Activated B cell treated with CpG ODN at 0.5 μM for 24 hours (primary cell): ENCODE data around the gene P2RX2. TPM values are rescaled to one million over a fixed set of nuclear protein-coding genes. Genes with fewer than 3 reads are reported as not detected.

ENCODE experiments used
- ATAC-seq: fragments of 200-7000 bp; cut with Tn5 transposase; one replicate; pipeline ENCODE4 v1.10.0; 2021; ENCODE audit warnings: low read depth, mild to moderate bottlenecking, moderate library complexity
- CTCF ChIA-PET: fragments of 350-600 bp; sonication (Branson Sonifier 250); formaldehyde crosslinking; loops from one replicate; lab custom pipeline; 2021; ENCODE audit warnings: antibody characterized with exemption; lab: Charles Lee
- POLR2A ChIA-PET: fragments of 350-600 bp; sonication (Branson Sonifier 250); formaldehyde crosslinking; loops from one replicate; lab custom pipeline; 2021; ENCODE audit warnings: antibody characterized with exemption; lab: Charles Lee
- DNase-seq: peaks from one replicate; pipeline ENCODE4 v3.0.0; 2022
- H3K27ac Mint-ChIP-seq: one replicate; pipeline ENCODE4 v1.8.0; 2020; ENCODE audit warnings: mixed read lengths
- H3K27me3 Mint-ChIP-seq: one replicate; pipeline ENCODE4 v1.8.0; 2021; ENCODE audit warnings: mixed read lengths
- H3K36me3 Mint-ChIP-seq: one replicate; pipeline ENCODE4 v1.8.0; 2021; ENCODE audit warnings: low read depth, mixed read lengths
- H3K4me1 Mint-ChIP-seq: one replicate; pipeline ENCODE4 v1.8.0; 2021; ENCODE audit warnings: mixed read lengths
- H3K4me3 Mint-ChIP-seq: one replicate; pipeline ENCODE4 v1.8.0; 2020; ENCODE audit warnings: mild to moderate bottlenecking, mixed read lengths
- H3K9me3 Mint-ChIP-seq: one replicate; pipeline ENCODE4 v1.8.0; 2020; ENCODE audit warnings: mixed read lengths
- intact Hi-C: fragments of 100-400 bp; cut with micrococcal nuclease; formaldehyde crosslinking; loops from one replicate; pipeline ENCODE4 v1.15.1; 2024
- total RNA-seq: library from RNA; stranded (reverse); gene quantifications from 2 replicates; pipeline ENCODE4 v1.2.3, GENCODE V29; 2022
- TF ChIP-seq, protein P1 (sequence below): fragments of 200-600 bp; IDR thresholded peaks from one replicate; pipeline ENCODE4 v1.8.0; 2022; ENCODE audit warnings: antibody characterized with exemption, mild to moderate bottlenecking

P2RX2 gene
- total RNA-seq, 1 donor from 2014 or later, result not detected

- no peaks in the 10 kb centered on the region for H3K4me1 Mint-ChIP-seq
- ATAC-seq (no peak), DNase-seq (no peak)
- ChIA-PET CTCF (no interaction called here), POLR2A (no interaction called here)
- no peaks in the 10 kb centered on the region for H3K9me3 Mint-ChIP-seq
- intact Hi-C loops, result no loop called here
- no peak overlapping the region for H3K4me3 Mint-ChIP-seq
- H3K27me3 Mint-ChIP-seq, result no peaks in the 10 kb centered on the region
- no peak overlapping the region for H3K27ac Mint-ChIP-seq
- H3K36me3 Mint-ChIP-seq, result peaks cover 9% of the 10 kb centered on the region
- TF ChIP-seq, protein P1, sequence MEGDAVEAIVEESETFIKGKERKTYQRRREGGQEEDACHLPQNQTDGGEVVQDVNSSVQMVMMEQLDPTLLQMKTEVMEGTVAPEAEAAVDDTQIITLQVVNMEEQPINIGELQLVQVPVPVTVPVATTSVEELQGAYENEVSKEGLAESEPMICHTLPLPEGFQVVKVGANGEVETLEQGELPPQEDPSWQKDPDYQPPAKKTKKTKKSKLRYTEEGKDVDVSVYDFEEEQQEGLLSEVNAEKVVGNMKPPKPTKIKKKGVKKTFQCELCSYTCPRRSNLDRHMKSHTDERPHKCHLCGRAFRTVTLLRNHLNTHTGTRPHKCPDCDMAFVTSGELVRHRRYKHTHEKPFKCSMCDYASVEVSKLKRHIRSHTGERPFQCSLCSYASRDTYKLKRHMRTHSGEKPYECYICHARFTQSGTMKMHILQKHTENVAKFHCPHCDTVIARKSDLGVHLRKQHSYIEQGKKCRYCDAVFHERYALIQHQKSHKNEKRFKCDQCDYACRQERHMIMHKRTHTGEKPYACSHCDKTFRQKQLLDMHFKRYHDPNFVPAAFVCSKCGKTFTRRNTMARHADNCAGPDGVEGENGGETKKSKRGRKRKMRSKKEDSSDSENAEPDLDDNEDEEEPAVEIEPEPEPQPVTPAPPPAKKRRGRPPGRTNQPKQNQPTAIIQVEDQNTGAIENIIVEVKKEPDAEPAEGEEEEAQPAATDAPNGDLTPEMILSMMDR, result no peak
These were observed 30.8 kb upstream of the P2RX2 start for GRCh38 chr12:132587781-132588180.

DNA sequence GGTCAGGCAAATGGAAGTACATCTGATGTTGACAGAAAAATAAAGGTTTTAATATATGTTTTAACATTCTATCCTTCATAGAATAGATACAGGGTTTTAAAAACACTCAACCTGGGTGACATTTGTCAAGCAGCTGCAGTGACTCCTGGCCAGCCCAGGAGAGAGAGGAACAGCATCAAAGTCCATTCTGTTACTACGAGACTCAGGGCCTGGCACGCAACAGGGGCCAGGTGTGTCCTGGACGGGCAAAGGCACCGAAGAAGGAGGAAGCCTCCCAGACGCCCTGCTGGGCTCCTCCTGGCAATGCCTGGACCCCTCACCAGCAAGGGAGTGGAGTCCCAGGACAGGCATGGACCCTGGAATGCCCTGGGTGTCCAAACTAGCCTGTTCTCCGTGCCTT, 30.3 kb upstream of the P2RX2 start:
- Mint-ChIP-seq H3K27me3 (no peaks in the 10 kb centered on the region), H3K27ac (no peak overlapping the region), H3K4me1 (no peaks in the 10 kb centered on the region), H3K9me3 (no peaks in the 10 kb centered on the region), H3K4me3 (no peak overlapping the region), H3K36me3 (peaks cover 9% of the 10 kb centered on the region)
- TF ChIP-seq, protein P1, result no peak
- CTCF ChIA-PET, result no interaction called here
- POLR2A ChIA-PET, result no interaction called here
- DNase-seq (no peak), ATAC-seq (no peak)
- intact Hi-C loops, result no loop called here

DNA sequence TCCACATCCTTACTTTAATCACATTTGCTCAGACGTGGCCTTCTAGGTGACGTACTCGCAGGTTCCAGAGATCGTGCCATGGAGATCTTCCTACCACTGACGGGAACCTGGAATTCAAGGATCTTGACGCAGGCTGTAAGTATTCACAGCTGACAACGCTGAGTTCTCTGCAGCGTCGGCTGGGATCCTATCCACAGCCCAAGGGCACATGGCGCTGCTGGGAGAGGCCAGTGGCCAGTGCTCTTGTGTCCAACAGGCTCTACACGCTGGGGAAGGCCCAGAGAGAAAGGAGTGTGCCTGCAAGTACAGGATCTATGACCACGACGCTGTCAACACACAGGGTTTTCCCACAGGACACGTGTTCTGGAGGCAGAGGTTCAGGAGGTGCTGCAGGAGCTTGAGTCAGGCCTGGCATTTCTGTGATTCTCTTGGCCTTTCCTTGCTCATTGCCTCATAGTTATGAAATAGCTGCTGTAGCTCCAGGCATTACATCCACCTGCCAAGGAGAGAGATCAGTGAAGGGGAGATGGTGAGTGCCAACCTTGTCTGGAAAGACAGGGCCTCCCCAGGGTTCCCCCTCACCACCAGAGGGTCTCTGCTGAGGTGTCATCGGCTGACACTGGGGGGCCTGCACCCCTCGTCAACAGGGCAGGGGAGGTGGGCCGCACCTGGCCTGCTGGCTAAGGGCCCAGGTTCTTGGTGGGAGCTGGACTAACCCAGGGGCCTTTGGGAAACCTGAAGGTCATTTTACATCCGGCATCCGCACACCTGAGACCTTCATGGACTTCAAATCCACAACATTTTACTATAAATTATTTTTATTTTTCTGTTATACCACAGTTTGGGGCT, 29.5 kb upstream of the P2RX2 start:
- H3K36me3 Mint-ChIP-seq, result peaks cover 4% of the 10 kb centered on the region
- H3K27me3 Mint-ChIP-seq, result no peaks in the 10 kb centered on the region
- peaks cover 3% of the 10 kb centered on the region for H3K4me1 Mint-ChIP-seq
- POLR2A ChIA-PET, result no interaction called here
- CTCF ChIA-PET, result no interaction called here
- intact Hi-C loops, result no loop called here
- no peak for ATAC-seq
- TF ChIP-seq, protein P1, result no peak
- no peak overlapping the region for H3K4me3 Mint-ChIP-seq
- H3K9me3 Mint-ChIP-seq, result no peaks in the 10 kb centered on the region
- H3K27ac Mint-ChIP-seq, result no peak overlapping the region
- DNase-seq, result no peak

DNA sequence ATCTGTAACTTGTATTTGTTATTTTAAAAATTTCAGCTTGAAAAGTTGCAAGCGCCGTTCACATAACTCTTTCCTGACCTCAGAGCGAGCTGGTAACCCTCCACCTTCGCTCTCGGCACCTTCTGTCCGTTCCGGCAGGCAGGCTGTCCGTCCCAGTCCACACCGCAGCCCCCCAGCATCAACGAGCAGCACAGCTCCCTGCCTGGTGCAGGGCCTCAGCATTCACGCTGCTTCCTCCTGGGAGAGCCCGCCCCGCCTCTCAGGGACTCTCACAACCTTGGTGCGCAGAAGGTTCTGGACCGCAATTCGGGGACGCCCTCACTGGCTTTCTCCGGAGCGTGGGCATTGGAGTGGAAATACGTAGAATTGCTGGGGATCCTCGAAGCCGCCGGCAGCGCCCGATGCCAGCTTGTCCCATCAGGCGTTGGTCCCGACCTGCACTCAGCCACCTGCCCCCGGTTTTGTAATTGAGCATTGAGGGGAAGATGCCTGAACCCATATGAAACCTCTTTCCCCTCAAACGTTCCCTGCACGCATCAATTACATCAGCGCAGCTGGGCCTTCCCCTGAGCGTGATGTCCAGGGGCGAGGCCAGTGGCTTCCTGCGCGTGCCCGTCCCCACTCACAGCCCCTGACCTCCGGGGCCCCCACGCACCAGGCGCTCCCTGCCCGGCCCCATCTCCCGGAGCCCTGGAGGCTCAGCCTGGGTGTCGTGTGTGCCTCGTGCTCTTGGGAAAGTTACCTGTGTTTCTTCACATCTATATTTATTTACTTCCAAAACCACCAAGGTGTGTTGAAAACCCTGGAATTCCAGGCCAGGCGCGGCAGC, 27.3 kb upstream of the P2RX2 start:
- no peaks in the 10 kb centered on the region for H3K9me3 Mint-ChIP-seq
- intact Hi-C loops, result no loop called here
- TF ChIP-seq, protein P1, result no peak
- H3K36me3 Mint-ChIP-seq, result no peaks in the 10 kb centered on the region
- ChIA-PET CTCF (no interaction called here), POLR2A (no interaction called here)
- peaks cover 3% of the 10 kb centered on the region for H3K27me3 Mint-ChIP-seq
- H3K27ac Mint-ChIP-seq, result no peak overlapping the region
- H3K4me3 Mint-ChIP-seq, result no peak overlapping the region
- no peak for DNase-seq
- peaks cover 4% of the 10 kb centered on the region for H3K4me1 Mint-ChIP-seq
- ATAC-seq, result no peak
